Glutamatergic neuron (in vitro differentiated cells): ENCODE results near the gene CCNL1. TPM values are rescaled to one million over a fixed set of nuclear protein-coding genes. Genes with fewer than 3 reads are reported as not detected.

Source experiments
- DNase-seq: peaks from one replicate; pipeline ENCODE4 v3.0.0; 2022
- H3K27ac Mint-ChIP-seq: one replicate; pipeline ENCODE4 v1.8.0; 2020; ENCODE audit warnings: mild to moderate bottlenecking, mixed read lengths, inconsistent platforms; ENCODE audit not compliant: unreplicated experiment
- H3K27me3 Mint-ChIP-seq: one replicate; pipeline ENCODE4 v1.8.0; 2020; ENCODE audit warnings: mild to moderate bottlenecking, moderate library complexity, mixed read lengths, inconsistent platforms; ENCODE audit not compliant: unreplicated experiment
- H3K36me3 Mint-ChIP-seq: one replicate; pipeline ENCODE4 v1.8.0; 2020; ENCODE audit warnings: mild to moderate bottlenecking, mixed read lengths, inconsistent platforms; ENCODE audit not compliant: unreplicated experiment
- H3K4me1 Mint-ChIP-seq: one replicate; pipeline ENCODE4 v1.8.0; 2020; ENCODE audit warnings: mild to moderate bottlenecking, low read depth, mixed read lengths, inconsistent platforms; ENCODE audit not compliant: unreplicated experiment
- H3K4me3 Mint-ChIP-seq: one replicate; pipeline ENCODE4 v1.8.0; 2020; ENCODE audit warnings: mild to moderate bottlenecking, mixed read lengths, inconsistent platforms; ENCODE audit not compliant: unreplicated experiment
- H3K9me3 Mint-ChIP-seq: one replicate; pipeline ENCODE4 v1.8.0; 2020; ENCODE audit warnings: mild to moderate bottlenecking, moderate library complexity, mixed read lengths, inconsistent platforms; ENCODE audit not compliant: unreplicated experiment
- CTCF ChIP-seq: fragments of 200-600 bp; sonication (generic); IDR thresholded peaks from one replicate; pipeline ENCODE4 v1.5.0; 2021; ENCODE audit not compliant: partially characterized antibody, unreplicated experiment
- total RNA-seq: library from RNA; stranded (reverse); fragmentation: NEBNext Ultra II Directional; extraction: Animal tissue kit (Norgen Biotek cat#: 25700); gene quantifications from one replicate; pipeline ENCODE4 v1.2.1, GENCODE V29; 2021; ENCODE audit not compliant: unreplicated experiment

Gene CCNL1
- total RNA-seq, 1 donor from 2014 or later = 123 TPM

- DNase-seq = no peak
- H3K9me3 Mint-ChIP-seq = peaks cover 1% of the 10 kb centered on the region
- TF ChIP-seq CTCF = no peak
- H3K27ac Mint-ChIP-seq = no peak overlapping the region
- H3K4me3 Mint-ChIP-seq = no peak overlapping the region
- no peaks in the 10 kb centered on the region for H3K27me3 Mint-ChIP-seq
- no peaks in the 10 kb centered on the region for H3K36me3 Mint-ChIP-seq
- H3K4me1 Mint-ChIP-seq = peaks cover 8% of the 10 kb centered on the region
Observed at GRCh38 chr3:157135671-157136396, 24.1 kb downstream of the CCNL1 start.

DNA sequence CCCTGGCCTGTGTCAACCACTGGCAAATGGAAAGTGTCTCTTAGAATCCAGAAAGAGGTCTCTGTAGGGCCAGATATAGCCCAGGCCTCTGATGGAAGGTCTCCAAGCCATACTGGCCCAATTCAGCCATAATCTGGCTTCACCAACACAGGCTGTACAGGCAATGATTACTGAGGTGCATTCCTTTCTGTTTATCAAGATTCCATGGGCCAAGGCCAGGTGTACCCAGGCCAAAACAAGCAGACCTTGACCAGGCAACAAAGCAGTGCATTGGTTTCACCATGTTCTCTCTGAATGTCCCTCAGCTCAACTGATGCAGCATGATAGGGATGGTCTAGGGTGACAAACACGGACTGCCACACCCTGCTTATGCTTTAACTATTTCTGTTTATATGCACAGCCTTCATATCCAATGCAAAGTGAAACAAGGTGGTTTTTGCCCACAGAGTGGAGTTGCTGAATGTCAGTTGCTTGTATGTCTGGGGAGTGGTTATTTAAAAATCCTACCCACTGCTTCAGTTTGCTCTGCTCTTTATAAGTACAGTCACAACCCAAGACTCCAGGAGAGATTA is 25.2 kb downstream of the CCNL1 start:
- H3K36me3 Mint-ChIP-seq = no peaks in the 10 kb centered on the region
- H3K27ac Mint-ChIP-seq = no peak overlapping the region
- peaks cover 16% of the 10 kb centered on the region for H3K4me1 Mint-ChIP-seq
- H3K27me3 Mint-ChIP-seq = no peaks in the 10 kb centered on the region
- no peak for TF ChIP-seq CTCF
- H3K4me3 Mint-ChIP-seq = no peak overlapping the region
- DNase-seq = no peak
- H3K9me3 Mint-ChIP-seq = peaks cover 6% of the 10 kb centered on the region

DNA sequence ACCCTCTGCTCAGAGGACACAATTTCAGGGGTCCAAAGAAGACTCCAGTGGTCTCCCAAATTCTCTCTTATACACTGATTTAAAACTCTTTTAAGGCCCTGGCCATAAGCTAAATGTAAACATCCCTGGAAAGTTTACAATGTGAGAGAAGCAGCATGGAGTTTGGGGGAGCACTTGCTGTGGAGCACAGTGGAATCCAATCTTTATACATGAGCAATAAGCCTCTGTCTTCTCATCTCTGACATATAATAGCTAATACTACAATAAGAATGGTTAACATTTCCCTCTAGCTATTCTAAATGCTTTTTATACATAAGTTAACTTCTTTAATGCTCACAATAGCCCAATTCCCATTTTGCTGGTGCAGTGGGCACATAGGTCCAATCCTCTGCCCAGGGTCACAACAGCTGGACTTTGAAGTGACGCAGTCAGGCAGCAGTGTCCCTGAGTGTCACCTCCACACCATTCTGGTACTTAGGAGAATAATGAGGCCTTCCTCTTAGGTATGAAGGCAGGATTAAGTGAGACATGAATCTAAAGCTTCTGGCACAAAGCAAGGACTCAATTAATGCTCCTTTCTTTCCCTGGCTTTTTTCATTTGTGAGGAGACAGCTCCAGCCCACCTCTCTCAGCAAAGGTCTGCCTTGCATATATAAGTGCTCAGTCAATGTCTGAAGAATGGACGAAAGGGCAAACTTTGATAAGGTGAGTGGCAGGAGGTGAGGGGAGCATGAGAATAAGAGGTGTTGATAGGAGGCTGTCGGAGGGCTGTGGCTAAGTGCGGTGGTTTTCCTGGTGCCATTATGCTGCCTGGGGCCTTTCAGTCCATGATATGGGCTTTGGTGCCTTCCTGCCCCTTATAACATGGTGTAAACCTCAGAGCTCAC is 26.3 kb downstream of the CCNL1 start:
- Mint-ChIP-seq H3K4me1 (peaks cover 18% of the 10 kb centered on the region), H3K9me3 (peaks cover 8% of the 10 kb centered on the region), H3K27ac (no peak overlapping the region), H3K36me3 (no peaks in the 10 kb centered on the region), H3K27me3 (no peaks in the 10 kb centered on the region), H3K4me3 (no peak overlapping the region)
- no peak for DNase-seq
- TF ChIP-seq CTCF = no peak

DNA sequence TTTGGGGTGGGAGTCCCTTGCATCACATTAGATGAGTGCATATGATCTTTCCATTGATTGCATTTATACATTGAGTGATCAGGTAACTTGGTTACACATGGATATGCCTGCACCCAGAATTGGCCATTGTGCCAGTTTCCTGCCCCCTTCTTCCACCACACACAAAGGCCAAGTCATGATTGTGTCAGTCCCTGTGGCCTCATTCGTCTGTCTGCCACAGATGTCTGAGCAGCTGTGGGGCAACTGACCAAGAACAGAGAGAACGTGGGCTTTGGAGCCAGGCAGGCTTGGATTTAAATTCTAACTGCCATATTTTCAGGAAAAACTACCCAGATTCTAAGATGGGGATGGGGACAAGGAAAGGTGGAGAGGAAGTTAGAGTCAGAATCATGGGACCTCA is 27.0 kb downstream of the CCNL1 start:
- Mint-ChIP-seq H3K36me3 (no peaks in the 10 kb centered on the region), H3K9me3 (peaks cover 8% of the 10 kb centered on the region), H3K4me3 (no peak overlapping the region), H3K4me1 (peaks cover 18% of the 10 kb centered on the region), H3K27me3 (no peaks in the 10 kb centered on the region), H3K27ac (no peak overlapping the region)
- no peak for TF ChIP-seq CTCF
- no peak for DNase-seq
